Mesenchymal stem cell (in vitro differentiated cells and primary cell): ENCODE results near the gene NUP210.
A peak's percentile ranks its signal among the peaks of the same experiment; 100 is the strongest.
"Not testable (repeated sequence)": the region's sequence is repeated elsewhere in the genome, so short reads cannot be mapped to it uniquely, and the experiment has no call there.

Experiments
- DNase-seq: peaks from one replicate; pipeline ENCODE4 v3.0.0-alpha.2; 2013
- H2AFZ ChIP-seq: one replicate; pipeline ENCODE4 v1.6.1; 2013; ENCODE audit warnings: low read depth, mild to moderate bottlenecking, control low read depth, inconsistent platforms, low read length, moderate library complexity
- H2AK5ac ChIP-seq: 2 replicates; pipeline ENCODE4 v1.6.1; 2013; ENCODE audit warnings: low read length, moderate library complexity, mild to moderate bottlenecking, inconsistent platforms; ENCODE audit not compliant: severe bottlenecking
- H2BK120ac ChIP-seq: one replicate; pipeline ENCODE4 v1.6.1; 2013; ENCODE audit warnings: low read depth, mild to moderate bottlenecking, inconsistent platforms, low read length, moderate library complexity
- H2BK12ac ChIP-seq, 2 experiments: one replicate each; pipeline ENCODE4 v1.6.1; 2013; ENCODE audit warnings: inconsistent platforms in 2 of 2, low read length in 2 of 2, mild to moderate bottlenecking in 2 of 2, moderate library complexity in 2 of 2, control low read depth in 1 of 2
- H2BK15ac ChIP-seq: one replicate; pipeline ENCODE4 v1.6.1; 2013; ENCODE audit warnings: mild to moderate bottlenecking, low read depth, inconsistent platforms; ENCODE audit not compliant: poor library complexity, severe bottlenecking
- H2BK5ac ChIP-seq: 2 replicates; pipeline ENCODE4 v1.6.1; 2013; ENCODE audit warnings: low read depth, mild to moderate bottlenecking, low read length, control low read depth, inconsistent platforms; ENCODE audit not compliant: poor library complexity, severe bottlenecking
- H3K14ac ChIP-seq, 2 experiments: one replicate each; pipeline ENCODE4 v1.6.1; 2013; ENCODE audit warnings: inconsistent platforms in 2 of 2, low read length in 2 of 2, control low read depth in 1 of 2, mild to moderate bottlenecking in 1 of 2, moderate library complexity in 1 of 2
- H3K18ac ChIP-seq, 2 experiments: one replicate each; pipeline ENCODE4 v1.6.1; 2013; ENCODE audit warnings: inconsistent platforms in 2 of 2, low read length in 2 of 2, control low read depth in 1 of 2, low read depth in 1 of 2, mild to moderate bottlenecking in 1 of 2
- H3K23ac ChIP-seq, 2 experiments: one replicate each; pipeline ENCODE4 v1.6.1; 2013; ENCODE audit warnings: inconsistent platforms in 2 of 2, low read length in 2 of 2, mild to moderate bottlenecking in 2 of 2, moderate library complexity in 2 of 2, control low read depth in 1 of 2
- H3K27ac ChIP-seq: 2 replicates; pipeline ENCODE4 v1.5.1; 2013; ENCODE audit warnings: mild to moderate bottlenecking, moderate library complexity, low read length, control low read depth, inconsistent platforms; ENCODE audit not compliant: poor library complexity, severe bottlenecking
- H3K27me3 ChIP-seq, 2 experiments: 2 replicates each; pipeline versions ENCODE4 v1.6.1 to v1.7.0; 2013; ENCODE audit warnings: low read length in 2 of 2, mild to moderate bottlenecking in 2 of 2, moderate library complexity in 2 of 2, control low read depth in 1 of 2, inconsistent platforms in 1 of 2; ENCODE audit not compliant: control insufficient read depth in 1 of 2, insufficient read depth in 1 of 2
- H3K36me3 ChIP-seq, 2 experiments: 2 replicates each; pipeline versions ENCODE4 v1.6.1 to v1.7.0; 2013; ENCODE audit warnings: low read length in 2 of 2, control low read depth in 1 of 2, inconsistent platforms in 1 of 2, low read depth in 1 of 2, mild to moderate bottlenecking in 1 of 2; ENCODE audit not compliant: insufficient read depth in 2 of 2, control insufficient read depth in 1 of 2
- H3K4ac ChIP-seq, 2 experiments: one replicate each; pipeline ENCODE4 v1.6.1; 2013; ENCODE audit warnings: inconsistent platforms in 2 of 2, low read length in 2 of 2, mild to moderate bottlenecking in 2 of 2, moderate library complexity in 2 of 2, control low read depth in 1 of 2, low read depth in 1 of 2
- H3K4me1 ChIP-seq: 2 replicates; pipeline ENCODE4 v1.6.1; 2013; ENCODE audit warnings: low read depth, low read length, control low read depth; ENCODE audit not compliant: control insufficient read depth, insufficient read depth
- H3K4me2 ChIP-seq: 2 replicates; pipeline ENCODE4 v1.6.1; 2013; ENCODE audit warnings: low read length, mild to moderate bottlenecking, inconsistent platforms; ENCODE audit not compliant: poor library complexity, severe bottlenecking
- H3K4me3 ChIP-seq, 2 experiments: 2 replicates each; pipeline versions ENCODE4 v1.5.1 to v1.7.0; 2013; ENCODE audit warnings: low read length in 2 of 2, mild to moderate bottlenecking in 2 of 2, control low read depth in 1 of 2, low read depth in 1 of 2; ENCODE audit not compliant: insufficient read depth in 1 of 2
- H3K79me1 ChIP-seq: replicated peaks from 2 replicates; pipeline ENCODE4 v1.6.1; 2013; ENCODE audit warnings: mild to moderate bottlenecking, control low read depth, low read length, inconsistent platforms; ENCODE audit not compliant: poor library complexity, severe bottlenecking
- H3K9ac ChIP-seq: 2 replicates; pipeline ENCODE4 v1.7.0; 2013; ENCODE audit warnings: mild to moderate bottlenecking, low read length, moderate library complexity
- H3K9me3 ChIP-seq: 2 replicates; pipeline ENCODE4 v1.7.0; 2013; ENCODE audit warnings: mild to moderate bottlenecking, low read length; ENCODE audit not compliant: control insufficient read depth
- H4K8ac ChIP-seq: one replicate; pipeline ENCODE4 v1.6.1; 2013; ENCODE audit warnings: inconsistent platforms, mild to moderate bottlenecking, low read length, moderate library complexity
- H4K91ac ChIP-seq: one replicate; pipeline ENCODE4 v1.6.1; 2013; ENCODE audit warnings: mild to moderate bottlenecking, low read length, inconsistent platforms
- WGBS: methylation state at CpG from one replicate; pipeline ENCODE4 v1.1.7; 2013; ENCODE audit warnings: mixed read lengths; 5-methylcytosine and 5-hydroxymethylcytosine counted together

The NUP210 gene

GRCh38 chr3:13377741-13378140, 42.4 kb downstream of the NUP210 start:
- H3K14ac ChIP-seq, H3K4ac ChIP-seq, H4K8ac ChIP-seq, DNase-seq, H2BK5ac ChIP-seq, H2BK120ac ChIP-seq, H2AK5ac ChIP-seq, H3K79me1 ChIP-seq, H3K9ac ChIP-seq, H3K23ac ChIP-seq, H2BK15ac ChIP-seq, H2AFZ ChIP-seq, H3K27ac ChIP-seq, H3K9me3 ChIP-seq, H4K91ac ChIP-seq, H3K36me3 ChIP-seq, H2BK12ac ChIP-seq, H3K4me2 ChIP-seq, H3K4me3 ChIP-seq: not testable (repeated sequence)
- H3K4me1 ChIP-seq = peaks cover 16% of the 10 kb centered on the region
- H3K27me3 ChIP-seq = peaks cover 0 to 12% of the 10 kb centered on the region in 2 experiments
- 91% methylated on average over 2 of the region's 2 CpGs for WGBS
- H3K18ac ChIP-seq = peak overlapping the region in 1 of 2 experiments; percentile 13

- H3K9ac ChIP-seq = no peak overlapping the region
- H4K8ac ChIP-seq = no peak overlapping the region
- peaks cover 0 to 18% of the 10 kb centered on the region in 2 experiments for H3K27me3 ChIP-seq
- no peak overlapping the region for H3K27ac ChIP-seq
- no peak overlapping the region for H2BK5ac ChIP-seq
- H3K4me2 ChIP-seq = no peak overlapping the region
- H3K36me3 ChIP-seq = no peaks in the 10 kb centered on the region
- H3K4me3 ChIP-seq = no peak overlapping the region
- no peak overlapping the region for H2BK12ac ChIP-seq
- DNase-seq = no peak
- no peaks in the 10 kb centered on the region for H3K79me1 ChIP-seq
- no peak overlapping the region for H2BK120ac ChIP-seq
- H2AFZ ChIP-seq = no peak overlapping the region
- no peak overlapping the region for H4K91ac ChIP-seq
- no peak overlapping the region for H2BK15ac ChIP-seq
- no peaks in the 10 kb centered on the region for H3K9me3 ChIP-seq
- H3K18ac ChIP-seq = no peak overlapping the region
- no peak overlapping the region for H2AK5ac ChIP-seq
- WGBS = 93% methylated on average over 14 of the region's 14 CpGs
- H3K4me1 ChIP-seq = peaks cover 19% of the 10 kb centered on the region
- no peak overlapping the region for H3K4ac ChIP-seq
- no peak overlapping the region for H3K23ac ChIP-seq
- H3K14ac ChIP-seq = no peak overlapping the region
Measured at GRCh38 chr3:13377021-13377420, 43.1 kb downstream of the NUP210 start.

GRCh38 chr3:13376091-13376490, 44.0 kb downstream of the NUP210 start:
- no peak for DNase-seq
- no peak overlapping the region for H3K4me2 ChIP-seq
- 89% methylated on average over 9 of the region's 9 CpGs for WGBS
- H3K79me1 ChIP-seq = no peaks in the 10 kb centered on the region
- no peak overlapping the region for H2BK120ac ChIP-seq
- no peak overlapping the region for H2AK5ac ChIP-seq
- H4K91ac ChIP-seq = no peak overlapping the region
- no peak overlapping the region for H3K27ac ChIP-seq
- H3K4ac ChIP-seq = no peak overlapping the region
- no peaks in the 10 kb centered on the region for H3K36me3 ChIP-seq
- H3K4me1 ChIP-seq = peaks cover 25% of the 10 kb centered on the region
- H2BK5ac ChIP-seq = no peak overlapping the region
- no peak overlapping the region for H2AFZ ChIP-seq
- no peak overlapping the region for H2BK15ac ChIP-seq
- no peak overlapping the region for H3K14ac ChIP-seq
- no peak overlapping the region for H3K23ac ChIP-seq
- H3K9me3 ChIP-seq = no peaks in the 10 kb centered on the region
- no peak overlapping the region for H3K4me3 ChIP-seq
- H2BK12ac ChIP-seq = no peak overlapping the region
- H3K9ac ChIP-seq = no peak overlapping the region
- no peak overlapping the region for H3K18ac ChIP-seq
- peaks cover 0 to 24% of the 10 kb centered on the region in 2 experiments for H3K27me3 ChIP-seq
- H4K8ac ChIP-seq = no peak overlapping the region

- no peak overlapping the region for H3K23ac ChIP-seq
- H3K27ac ChIP-seq = no peak overlapping the region
- peaks cover 25% of the 10 kb centered on the region for H3K4me1 ChIP-seq
- no peak overlapping the region for H3K18ac ChIP-seq
- H3K9ac ChIP-seq = no peak overlapping the region
- H4K8ac ChIP-seq = no peak overlapping the region
- H3K9me3 ChIP-seq = no peaks in the 10 kb centered on the region
- H2BK120ac ChIP-seq = no peak overlapping the region
- no peaks in the 10 kb centered on the region for H3K79me1 ChIP-seq
- H3K27me3 ChIP-seq = peaks cover 0 to 31% of the 10 kb centered on the region in 2 experiments
- no peak overlapping the region for H3K4me2 ChIP-seq
- no peak for DNase-seq
- H2BK5ac ChIP-seq = no peak overlapping the region
- no peak overlapping the region for H3K4ac ChIP-seq
- H2AK5ac ChIP-seq = no peak overlapping the region
- WGBS = 88% methylated on average over 9 of the region's 10 CpGs
- H3K14ac ChIP-seq = no peak overlapping the region
- no peaks in the 10 kb centered on the region for H3K36me3 ChIP-seq
- no peak overlapping the region for H3K4me3 ChIP-seq
- H2BK12ac ChIP-seq = no peak overlapping the region
- H4K91ac ChIP-seq = no peak overlapping the region
- no peak overlapping the region for H2AFZ ChIP-seq
- no peak overlapping the region for H2BK15ac ChIP-seq
Measured at GRCh38 chr3:13375464-13375863, 44.7 kb downstream of the NUP210 start.
